Activated CD8-positive, alpha-beta T cell treated with anti-CD3 and anti-CD28 coated beads, Interleukin-2, amount 10 ng/mL, durations not matched to agents 7 days and 5 days (primary cell): ENCODE results near the gene PADI2. TPM values are rescaled to one million over a fixed set of nuclear protein-coding genes. Genes with fewer than 3 reads are reported as not detected.

Experiments used
- ATAC-seq: fragments of 150-1000 bp; cut with Tn5 transposase; one replicate; pipeline ENCODE4 v1.10.0; 2021; ENCODE audit warnings: moderate library complexity
- CTCF ChIA-PET: fragments of 350-600 bp; sonication (Branson Sonifier 250); formaldehyde crosslinking; loops from one replicate; lab custom pipeline; 2021; ENCODE audit warnings: antibody characterized with exemption; lab: Charles Lee
- POLR2A ChIA-PET: fragments of 350-600 bp; sonication (Branson Sonifier 250); formaldehyde crosslinking; loops from one replicate; lab custom pipeline; 2021; ENCODE audit warnings: antibody characterized with exemption; lab: Charles Lee
- DNase-seq: peaks from one replicate; pipeline ENCODE4 v3.0.0-alpha.2; 2020
- H3K27ac Mint-ChIP-seq: one replicate; pipeline ENCODE4 v1.8.0; 2021; ENCODE audit warnings: mild to moderate bottlenecking, mixed read lengths
- H3K27me3 Mint-ChIP-seq: one replicate; pipeline ENCODE4 v1.8.0; 2021; ENCODE audit warnings: low read depth, mixed read lengths
- H3K36me3 Mint-ChIP-seq: one replicate; pipeline ENCODE4 v1.8.0; 2021; ENCODE audit warnings: low read depth, mixed read lengths
- H3K4me1 Mint-ChIP-seq: one replicate; pipeline ENCODE4 v1.8.0; 2021; ENCODE audit warnings: low read depth, mixed read lengths
- H3K4me3 Mint-ChIP-seq: one replicate; pipeline ENCODE4 v1.8.0; 2021; ENCODE audit warnings: mild to moderate bottlenecking, mixed read lengths
- H3K9me3 Mint-ChIP-seq: one replicate; pipeline ENCODE4 v1.8.0; 2022; ENCODE audit warnings: mixed read lengths; ENCODE audit not compliant: insufficient read depth
- total RNA-seq, 2 experiments: library from RNA; stranded (reverse); gene quantifications; one replicate each; pipeline ENCODE4 v1.2.3, GENCODE V29; 2021

Gene PADI2
- total RNA-seq, 2 experiments from 2014 or later = not detected

DNA sequence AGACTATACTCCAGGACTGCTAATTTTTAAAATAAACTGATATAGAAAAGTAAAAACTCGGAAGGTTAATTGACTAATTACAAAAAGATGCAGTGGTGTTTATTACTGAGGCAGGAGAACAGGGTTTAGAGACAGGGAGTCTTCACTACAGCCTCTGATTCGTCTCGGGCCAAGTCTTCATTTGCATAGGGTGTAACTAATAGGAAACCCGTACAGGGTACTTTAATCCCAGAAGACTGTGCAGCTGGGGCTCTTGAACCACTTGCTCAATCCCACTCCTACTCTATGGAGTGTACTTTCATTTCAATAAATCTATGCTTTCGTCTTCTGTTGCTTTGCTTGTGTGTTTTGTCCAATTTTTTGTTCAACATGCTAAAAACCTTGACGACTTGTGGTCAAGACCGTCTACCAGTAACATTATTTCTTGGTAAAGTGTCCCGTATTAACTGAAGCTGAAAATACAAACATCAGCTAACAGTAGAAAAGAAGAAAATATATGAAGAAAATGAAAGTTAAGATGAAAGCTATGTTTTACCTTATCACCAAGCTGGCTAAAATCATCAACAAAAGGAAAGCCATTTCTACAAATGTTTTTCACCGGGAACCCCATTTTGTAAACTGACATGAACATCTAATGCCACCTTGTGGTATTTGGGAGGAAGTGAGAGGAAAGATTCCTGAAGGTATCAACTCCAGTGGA is 73.5 kb downstream of the PADI2 start:
- POLR2A ChIA-PET = interaction anchor here (1.0 kb wide), 1 partner anchor 36 kb away, joined by 3 read pairs; no protein-coding TSS in a partner anchor
- CTCF ChIA-PET = interaction anchor here (0.7 to 4.4 kb wide), 20 partner anchors 9 to 425 kb away, joined by 3 to 29 read pairs (median 4); partner anchors contain the start of gene CROCC
- no peak for ATAC-seq

DNA sequence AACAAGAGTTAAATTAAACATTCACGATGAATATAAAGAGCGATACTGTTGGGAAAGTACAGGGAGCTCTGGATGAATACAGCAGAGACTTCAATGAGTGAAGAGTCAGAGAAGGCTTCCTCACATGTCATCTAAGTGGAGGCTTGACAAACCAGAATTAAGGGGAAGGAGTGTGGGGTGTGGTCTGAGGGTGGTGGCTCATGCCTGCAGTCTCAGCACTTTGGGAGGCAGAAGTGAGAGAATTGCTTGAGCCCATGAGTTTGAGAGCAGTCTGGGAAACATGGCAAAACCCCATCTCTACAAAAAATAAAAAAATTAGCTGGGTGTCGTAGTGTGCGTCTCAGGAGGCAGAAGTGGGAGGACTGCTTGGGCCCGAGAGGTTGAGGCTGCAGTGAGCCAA is 74.1 kb downstream of the PADI2 start:
- no peaks in the 10 kb centered on the region for H3K9me3 Mint-ChIP-seq
- H3K27ac Mint-ChIP-seq = no peak overlapping the region
- ChIA-PET CTCF (interaction anchor here (0.9 to 4.4 kb wide), 7 partner anchors 11 to 424 kb away, joined by 3 to 29 read pairs (median 7); no protein-coding TSS in a partner anchor), POLR2A (interaction anchor here (1.0 kb wide), 1 partner anchor 36 kb away, joined by 3 read pairs; no protein-coding TSS in a partner anchor)
- H3K4me1 Mint-ChIP-seq = peaks cover 17% of the 10 kb centered on the region
- no peaks in the 10 kb centered on the region for H3K27me3 Mint-ChIP-seq
- no peak overlapping the region for H3K4me3 Mint-ChIP-seq
- no peak for ATAC-seq
- no peak for DNase-seq
- H3K36me3 Mint-ChIP-seq = peaks cover 29% of the 10 kb centered on the region

More for the DNA sequence above, 73.5 kb downstream of the PADI2 start:
- Mint-ChIP-seq H3K4me1 (peaks cover 21% of the 10 kb centered on the region), H3K27ac (peak overlapping the region; percentile 61), H3K9me3 (no peaks in the 10 kb centered on the region), H3K36me3 (peaks cover 26% of the 10 kb centered on the region), H3K27me3 (no peaks in the 10 kb centered on the region), H3K4me3 (no peak overlapping the region)
- no peak for DNase-seq

DNA sequence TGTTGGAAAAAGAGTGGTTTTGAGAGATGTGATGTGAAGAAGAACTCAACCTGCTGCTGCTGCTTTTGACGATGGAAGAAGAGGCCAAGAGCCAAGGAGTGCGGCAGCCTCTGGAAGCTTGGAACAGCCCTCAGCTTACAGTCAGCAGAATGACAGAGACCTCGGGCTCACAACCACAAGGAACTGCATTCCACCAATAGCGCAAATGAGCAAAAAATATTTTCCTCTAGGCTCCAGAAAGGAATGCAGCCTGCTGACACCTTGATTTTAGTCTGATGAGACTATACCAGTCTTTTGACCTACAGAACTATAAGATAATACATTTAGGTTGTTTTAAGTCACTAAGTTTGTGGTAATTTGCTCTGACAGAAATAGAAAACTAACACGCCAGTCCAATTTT is 75.6 kb downstream of the PADI2 start:
- H3K4me3 Mint-ChIP-seq = no peak overlapping the region
- no peak overlapping the region for H3K27ac Mint-ChIP-seq
- DNase-seq (no peak), ATAC-seq (no peak)
- H3K9me3 Mint-ChIP-seq = no peaks in the 10 kb centered on the region
- peaks cover 32% of the 10 kb centered on the region for H3K36me3 Mint-ChIP-seq
- ChIA-PET POLR2A (no interaction called here), CTCF (interaction anchor here (1.4 to 4.4 kb wide), 2 partner anchors 93 to 96 kb away, joined by 3 to 29 read pairs; no protein-coding TSS in a partner anchor)
- H3K4me1 Mint-ChIP-seq = peaks cover 17% of the 10 kb centered on the region
- H3K27me3 Mint-ChIP-seq = no peaks in the 10 kb centered on the region

DNA sequence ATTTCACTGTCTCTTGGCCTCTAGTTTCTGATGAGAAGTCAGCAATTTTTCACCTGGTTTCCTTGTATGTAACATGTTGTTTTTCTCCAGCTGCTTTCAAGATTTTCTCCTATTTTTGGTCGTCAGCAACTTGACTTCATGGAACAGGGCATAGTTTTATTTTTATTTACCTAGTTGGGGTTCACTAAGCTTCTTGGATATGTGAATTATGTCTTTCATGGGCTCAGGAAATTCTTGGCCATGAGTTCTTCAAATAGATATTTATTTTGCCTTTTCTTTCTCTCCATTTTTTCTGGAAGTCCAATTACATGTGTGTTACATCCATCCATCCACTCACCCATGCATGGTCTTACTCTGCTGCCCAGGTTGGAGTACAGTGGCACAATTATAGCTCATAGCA is 79.1 kb downstream of the PADI2 start:
- Mint-ChIP-seq H3K27me3 (no peaks in the 10 kb centered on the region), H3K27ac (no peak overlapping the region), H3K36me3 (peaks cover 34% of the 10 kb centered on the region), H3K4me1 (peaks cover 4% of the 10 kb centered on the region), H3K4me3 (no peak overlapping the region), H3K9me3 (no peaks in the 10 kb centered on the region)
- ChIA-PET POLR2A (interaction anchor here (1.0 kb wide), 1 partner anchor 135 kb away, joined by 3 read pairs; no protein-coding TSS in a partner anchor), CTCF (interaction anchor here (1.9 kb wide), 1 partner anchor 80 kb away, joined by 5 read pairs; no protein-coding TSS in a partner anchor)
- no peak for DNase-seq
- ATAC-seq = no peak

DNA sequence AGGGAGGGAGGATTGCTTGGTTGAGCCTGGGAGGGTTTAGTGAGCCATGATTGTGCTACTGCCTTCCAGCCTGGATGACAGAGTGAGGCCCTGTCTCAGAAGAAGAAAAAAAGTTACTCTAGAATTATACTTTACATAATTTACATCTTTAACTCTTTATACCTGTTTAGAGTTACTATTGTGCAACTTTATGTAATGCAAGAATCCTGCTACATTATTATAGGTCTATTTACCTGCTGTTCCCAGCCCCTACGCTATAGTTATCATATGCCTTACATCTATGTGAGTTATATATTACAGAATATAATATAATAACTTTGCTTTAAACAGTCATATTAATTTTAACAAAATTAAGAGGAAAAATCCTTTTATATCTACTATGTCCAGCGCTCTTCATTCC is 79.7 kb downstream of the PADI2 start:
- Mint-ChIP-seq H3K9me3 (no peaks in the 10 kb centered on the region), H3K27me3 (no peaks in the 10 kb centered on the region), H3K36me3 (peaks cover 29% of the 10 kb centered on the region), H3K27ac (no peak overlapping the region), H3K4me1 (no peaks in the 10 kb centered on the region), H3K4me3 (no peak overlapping the region)
- CTCF ChIA-PET = interaction anchor here (1.9 kb wide), 1 partner anchor 79 kb away, joined by 5 read pairs; no protein-coding TSS in a partner anchor
- POLR2A ChIA-PET = interaction anchor here (1.0 kb wide), 1 partner anchor 134 kb away, joined by 3 read pairs; no protein-coding TSS in a partner anchor
- DNase-seq (no peak), ATAC-seq (no peak)

DNA sequence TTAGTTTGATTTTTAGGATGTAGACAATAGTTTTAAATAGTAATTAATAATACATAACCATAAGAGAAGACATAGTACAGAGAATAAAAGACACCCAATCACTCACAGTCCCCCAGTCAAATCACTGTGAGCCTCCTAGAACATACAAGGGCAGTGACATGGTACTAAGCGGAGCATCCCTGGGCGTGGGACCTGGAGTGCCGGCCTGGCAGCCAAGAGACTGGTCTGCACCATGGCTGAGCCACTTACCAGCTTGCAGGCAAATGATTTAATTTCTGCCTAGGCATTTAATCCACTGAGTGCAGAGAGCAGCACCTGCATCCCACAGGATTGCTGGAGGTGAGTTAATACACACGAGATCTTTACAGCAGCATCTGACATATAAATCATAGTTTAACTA is 85.8 kb downstream of the PADI2 start:
- H3K9me3 Mint-ChIP-seq = no peaks in the 10 kb centered on the region
- ChIA-PET CTCF (interaction anchor here (1.2 to 1.9 kb wide), 2 partner anchors 73 to 81 kb away, joined by 4 to 6 read pairs; no protein-coding TSS in a partner anchor), POLR2A (no interaction called here)
- no peak for ATAC-seq
- H3K4me1 Mint-ChIP-seq = peaks cover 2% of the 10 kb centered on the region
- no peak overlapping the region for H3K4me3 Mint-ChIP-seq
- no peak for DNase-seq
- no peak overlapping the region for H3K27ac Mint-ChIP-seq
- H3K36me3 Mint-ChIP-seq = peaks cover 20% of the 10 kb centered on the region
- H3K27me3 Mint-ChIP-seq = no peaks in the 10 kb centered on the region

DNA sequence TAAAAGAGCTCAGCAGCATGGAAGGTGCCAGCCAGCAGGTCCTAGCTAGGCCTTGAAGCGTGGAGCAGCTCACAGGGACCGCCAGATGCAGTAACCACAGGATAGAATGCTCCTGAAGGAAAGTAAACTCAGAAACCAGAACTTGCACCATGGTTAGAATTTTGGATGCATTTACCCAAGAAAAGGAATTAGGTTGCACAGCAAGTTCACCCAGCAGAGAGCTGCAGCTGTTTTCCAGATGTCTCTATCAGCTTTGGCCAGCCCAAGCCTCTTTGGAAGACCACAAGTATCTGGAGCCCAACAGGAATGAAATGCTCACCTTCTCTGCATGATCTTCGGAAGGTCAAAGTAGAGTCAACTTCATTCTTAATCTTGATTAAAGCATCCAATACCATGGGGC is 86.5 kb downstream of the PADI2 start:
- peaks cover 23% of the 10 kb centered on the region for H3K36me3 Mint-ChIP-seq
- ChIA-PET POLR2A (no interaction called here), CTCF (interaction anchor here (1.0 to 1.9 kb wide), 3 partner anchors 72 to 80 kb away, joined by 3 to 6 read pairs (median 4); no protein-coding TSS in a partner anchor)
- no peaks in the 10 kb centered on the region for H3K9me3 Mint-ChIP-seq
- no peak overlapping the region for H3K27ac Mint-ChIP-seq
- H3K4me1 Mint-ChIP-seq = peaks cover 2% of the 10 kb centered on the region
- no peak for ATAC-seq
- no peak overlapping the region for H3K4me3 Mint-ChIP-seq
- H3K27me3 Mint-ChIP-seq = no peaks in the 10 kb centered on the region
- DNase-seq = no peak

DNA sequence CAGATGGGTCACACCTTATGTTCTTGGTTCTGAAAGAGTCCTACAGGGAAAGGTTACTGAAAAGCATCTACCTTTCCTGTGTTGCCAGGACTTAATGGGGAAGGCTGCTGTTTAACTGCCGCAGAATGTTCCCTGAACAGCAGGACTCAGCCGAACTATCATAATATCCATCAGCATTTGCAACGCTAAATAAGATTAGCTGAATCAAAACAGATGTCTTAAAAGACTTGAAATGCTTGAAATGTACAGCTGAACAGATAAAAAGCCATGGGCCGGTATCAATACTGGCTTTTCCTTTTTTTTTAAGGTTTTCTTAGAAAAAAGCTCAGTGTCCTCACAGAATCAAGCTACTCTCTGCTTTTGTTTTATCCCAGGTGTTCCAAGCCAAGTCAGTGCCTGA is 87.8 kb downstream of the PADI2 start:
- CTCF ChIA-PET = no interaction called here
- no peak overlapping the region for H3K27ac Mint-ChIP-seq
- POLR2A ChIA-PET = no interaction called here

DNA sequence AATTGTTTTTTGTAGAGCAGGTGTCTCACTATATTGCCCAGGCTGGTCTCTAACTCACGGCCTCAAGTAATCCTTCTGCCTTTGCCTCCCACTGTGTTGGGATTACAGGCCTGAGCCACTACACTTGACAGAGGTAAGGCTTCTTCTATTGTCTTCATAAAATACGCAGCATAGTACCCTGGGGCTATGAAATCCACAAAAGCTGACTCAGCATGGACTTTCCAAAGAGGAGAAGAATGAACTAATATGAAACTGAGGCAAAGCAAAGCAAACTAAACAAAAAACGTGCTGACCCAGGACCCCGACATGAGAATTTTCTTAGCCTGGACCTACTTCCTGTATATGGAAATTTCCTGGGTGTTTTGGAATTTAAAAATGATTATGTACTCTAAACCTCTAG is 89.0 kb downstream of the PADI2 start:
- Mint-ChIP-seq H3K27ac (no peak overlapping the region), H3K27me3 (no peaks in the 10 kb centered on the region), H3K9me3 (no peaks in the 10 kb centered on the region), H3K4me1 (peaks cover 2% of the 10 kb centered on the region), H3K36me3 (peaks cover 34% of the 10 kb centered on the region), H3K4me3 (no peak overlapping the region)
- no peak for DNase-seq
- POLR2A ChIA-PET = no interaction called here
- no peak for ATAC-seq
- CTCF ChIA-PET = no interaction called here

More for the DNA sequence above, 87.8 kb downstream of the PADI2 start:
- H3K36me3 Mint-ChIP-seq = peaks cover 31% of the 10 kb centered on the region
- peaks cover 2% of the 10 kb centered on the region for H3K4me1 Mint-ChIP-seq
- H3K4me3 Mint-ChIP-seq = no peak overlapping the region
- ATAC-seq (no peak), DNase-seq (no peak)
- H3K9me3 Mint-ChIP-seq = no peaks in the 10 kb centered on the region
- H3K27me3 Mint-ChIP-seq = no peaks in the 10 kb centered on the region

DNA sequence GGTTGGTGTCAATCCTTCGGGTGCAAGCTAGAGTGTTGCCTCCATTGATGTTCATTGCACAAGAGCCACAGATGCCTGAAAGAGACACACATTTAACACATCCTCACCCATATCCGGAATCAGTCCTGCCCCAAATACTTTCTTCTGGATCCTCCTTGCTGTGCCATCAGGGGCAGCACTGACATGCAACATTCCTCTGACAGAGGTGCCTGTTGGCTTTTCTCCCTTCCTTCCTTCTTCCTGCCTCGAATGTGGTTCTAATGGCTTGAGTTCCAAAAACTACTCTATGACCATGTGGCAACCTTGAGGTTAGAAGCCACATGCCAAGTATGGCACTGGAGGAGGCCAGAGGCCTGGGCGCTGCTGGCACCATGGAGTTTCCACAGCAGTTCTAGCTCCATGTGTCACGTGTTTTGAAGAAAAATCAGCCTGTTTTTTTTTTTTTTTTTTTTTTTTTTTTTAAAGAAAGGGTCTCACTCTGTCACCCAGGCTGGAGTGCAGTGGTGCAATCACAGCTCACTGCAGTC is 90.5 kb downstream of the PADI2 start:
- H3K36me3 Mint-ChIP-seq = peaks cover 43% of the 10 kb centered on the region
- H3K27ac Mint-ChIP-seq = no peak overlapping the region
- ChIA-PET POLR2A (no interaction called here), CTCF (no interaction called here)
- no peak overlapping the region for H3K4me3 Mint-ChIP-seq
- peaks cover 8% of the 10 kb centered on the region for H3K4me1 Mint-ChIP-seq
- DNase-seq (no peak), ATAC-seq (no peak)
- H3K9me3 Mint-ChIP-seq = no peaks in the 10 kb centered on the region
- H3K27me3 Mint-ChIP-seq = no peaks in the 10 kb centered on the region

DNA sequence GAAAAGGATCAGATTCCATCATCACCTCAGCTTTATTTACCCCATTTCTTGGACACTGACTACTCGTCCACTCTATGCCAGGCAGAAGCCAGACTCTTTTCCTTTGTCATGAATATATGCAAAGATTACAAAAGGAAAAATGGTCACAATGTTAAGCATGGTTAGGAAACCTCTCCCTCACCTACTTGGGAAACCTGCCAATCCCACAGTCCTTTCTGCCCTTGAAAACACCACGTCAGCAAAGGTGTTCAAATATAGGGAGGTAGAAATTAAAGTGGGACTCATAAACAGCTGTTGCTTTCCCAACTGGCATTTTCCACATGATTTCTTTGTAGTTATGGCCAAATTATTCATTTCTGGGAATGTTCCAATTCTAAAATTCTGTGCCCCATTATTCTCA is 91.4 kb downstream of the PADI2 start:
- Mint-ChIP-seq H3K27ac (no peak overlapping the region), H3K9me3 (no peaks in the 10 kb centered on the region), H3K4me3 (no peak overlapping the region), H3K4me1 (peaks cover 5% of the 10 kb centered on the region), H3K27me3 (no peaks in the 10 kb centered on the region), H3K36me3 (peaks cover 45% of the 10 kb centered on the region)
- ATAC-seq = no peak
- DNase-seq = no peak
- POLR2A ChIA-PET = interaction anchor here (0.6 kb wide), 1 partner anchor 161 kb away, joined by 3 read pairs; no protein-coding TSS in a partner anchor
- CTCF ChIA-PET = no interaction called here

DNA sequence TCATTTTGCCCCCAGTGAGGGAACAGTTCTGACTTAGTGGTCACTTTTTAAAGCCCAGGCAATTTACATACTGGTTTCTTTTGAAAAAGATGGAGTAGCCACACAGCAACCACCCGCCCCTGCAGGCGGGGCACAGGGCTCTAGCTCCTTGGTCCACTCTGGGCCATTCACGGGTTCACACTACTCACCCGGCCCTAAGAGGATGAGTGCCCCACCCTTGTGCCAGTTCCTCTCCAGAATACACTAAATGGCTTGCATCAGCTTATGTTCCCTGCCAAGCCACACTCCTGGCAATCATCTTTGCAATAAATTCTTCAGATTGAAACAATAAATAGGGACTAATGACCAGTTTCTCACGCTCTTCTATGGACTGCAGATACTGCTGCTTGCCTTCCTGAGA is 91.8 kb downstream of the PADI2 start:
- no peaks in the 10 kb centered on the region for H3K27me3 Mint-ChIP-seq
- ChIA-PET CTCF (no interaction called here), POLR2A (interaction anchor here (0.6 kb wide), 1 partner anchor 162 kb away, joined by 3 read pairs; no protein-coding TSS in a partner anchor)
- H3K27ac Mint-ChIP-seq = no peak overlapping the region
- H3K9me3 Mint-ChIP-seq = no peaks in the 10 kb centered on the region
- peaks cover 45% of the 10 kb centered on the region for H3K36me3 Mint-ChIP-seq
- no peak overlapping the region for H3K4me3 Mint-ChIP-seq
- peaks cover 5% of the 10 kb centered on the region for H3K4me1 Mint-ChIP-seq
- ATAC-seq = no peak
- DNase-seq = no peak
